Stimulated activated CD8-positive, alpha-beta memory T cell treated with anti-CD3 and anti-CD28 coated beads, Interleukin-7, amount 100 ng/mL, for 24 hours (primary cell): ENCODE data around the gene FRMD4A.

ENCODE experiments used
- DNase-seq: peaks from one replicate; pipeline ENCODE4 v3.0.0-alpha.2; 2020; ENCODE audit warnings: low read depth

The FRMD4A gene

DNA sequence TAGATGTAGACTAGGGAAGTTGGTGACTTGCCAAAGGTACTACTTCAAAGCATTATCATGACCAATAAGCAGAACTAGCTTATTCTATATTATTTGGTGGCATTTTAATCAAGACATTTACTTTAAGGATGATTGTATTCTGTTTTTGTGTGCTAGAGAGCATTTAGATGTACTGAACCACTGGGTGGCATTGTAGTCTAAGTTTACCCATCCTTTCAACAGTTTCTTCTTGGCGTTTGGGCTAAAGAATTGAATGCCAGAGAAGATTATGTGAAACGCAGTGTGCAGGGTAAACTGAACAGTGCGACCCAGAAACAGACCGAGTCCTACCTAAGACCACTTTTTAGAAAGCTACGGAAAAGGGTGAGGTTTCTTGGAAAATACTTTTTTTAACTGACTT, 717.2 kb downstream of the FRMD4A start:
- DNase-seq: no peak

DNA sequence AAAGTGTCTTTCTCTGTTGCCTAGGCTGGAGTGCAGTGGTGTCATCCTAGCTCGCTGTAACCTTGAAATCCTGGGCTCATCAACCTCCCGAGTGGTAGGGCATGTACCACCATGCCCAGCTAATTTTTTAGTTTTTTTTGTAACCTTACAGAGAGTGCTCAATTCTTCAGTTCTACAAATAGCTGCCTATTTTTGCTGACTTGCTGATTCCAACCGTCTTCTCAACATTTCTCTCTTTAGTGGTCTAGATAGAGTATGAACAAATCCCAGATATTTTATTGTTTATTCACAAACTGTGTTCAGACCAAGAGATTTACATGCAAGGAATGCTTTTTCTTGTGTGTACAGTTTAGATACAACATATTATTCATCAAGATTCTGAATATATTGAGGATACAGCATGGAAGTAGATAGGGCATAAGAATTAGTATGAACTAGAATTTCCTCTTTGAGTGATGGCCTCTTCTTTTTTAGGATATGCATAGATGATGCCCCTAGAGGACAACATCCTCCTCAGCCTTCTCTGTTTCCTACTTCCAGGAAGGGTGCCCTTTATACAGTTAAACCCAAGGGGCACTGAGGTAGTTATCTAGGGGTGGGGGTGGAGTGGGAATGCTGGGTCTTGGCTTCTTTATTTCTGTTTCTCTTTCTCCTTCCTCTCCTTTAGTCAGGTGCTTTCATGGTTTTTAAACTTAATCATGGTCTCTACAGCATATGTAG, 717.9 kb downstream of the FRMD4A start:
- no peak for DNase-seq

DNA sequence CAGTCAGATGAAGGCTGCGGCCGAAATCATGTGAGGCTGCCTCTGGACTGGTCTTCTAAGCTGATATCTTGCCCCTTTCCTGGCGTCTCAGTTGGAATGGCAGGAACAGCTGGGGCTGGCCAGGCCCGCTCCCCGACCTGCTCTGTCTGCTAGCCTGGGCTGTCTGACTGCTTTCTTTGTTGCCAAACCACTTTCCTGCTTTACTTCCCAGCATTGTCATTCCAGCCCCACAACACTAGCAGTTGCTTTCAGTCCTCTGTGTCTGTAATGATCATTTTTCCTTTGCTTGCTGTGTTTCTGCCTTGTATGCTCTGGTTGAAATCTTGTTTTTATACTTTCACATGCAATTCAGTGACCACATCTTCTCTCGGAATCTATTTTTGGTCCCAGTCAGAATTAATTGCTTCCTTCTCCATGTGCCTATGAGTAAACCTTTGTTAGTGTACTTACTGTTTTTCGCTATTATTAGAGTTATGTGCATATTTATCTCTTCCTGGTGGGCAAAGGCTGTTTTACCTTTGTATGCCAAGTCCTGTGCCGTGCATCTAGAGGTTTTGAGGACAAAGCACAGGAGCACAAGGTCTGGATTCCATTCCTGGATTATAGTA, 722.4 kb downstream of the FRMD4A start:
- no peak for DNase-seq

DNA sequence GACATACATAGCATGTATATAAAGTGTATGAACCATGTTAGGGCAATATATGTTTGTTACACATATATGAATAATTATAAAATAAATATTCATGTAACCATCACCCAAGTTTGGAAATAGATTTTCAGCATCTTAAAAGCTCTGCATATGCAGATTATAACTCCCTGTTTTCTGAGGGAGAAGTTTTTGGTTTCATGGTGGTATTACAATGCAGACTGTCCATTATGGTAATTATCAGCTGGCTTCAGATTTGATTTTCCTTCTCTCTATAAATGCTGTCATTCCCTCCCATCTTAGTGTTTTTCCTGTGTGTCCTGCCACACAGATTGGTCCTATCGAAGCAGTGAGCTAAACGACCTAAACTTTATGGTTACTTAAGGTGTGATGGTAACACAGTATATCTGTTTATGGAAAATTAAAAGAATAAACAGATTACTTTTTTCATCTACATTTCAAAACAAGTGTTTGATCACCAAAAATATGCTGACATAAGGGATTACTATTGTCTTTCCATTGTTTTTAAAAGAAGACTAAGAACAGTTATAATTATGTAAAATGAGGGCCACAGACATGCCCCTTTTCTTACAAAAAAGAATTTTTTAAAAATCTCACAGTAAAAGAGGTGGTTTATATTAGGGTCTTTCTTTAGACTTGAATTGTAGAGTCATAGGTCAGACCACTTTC, 726.2 kb downstream of the FRMD4A start:
- DNase-seq: no peak

DNA sequence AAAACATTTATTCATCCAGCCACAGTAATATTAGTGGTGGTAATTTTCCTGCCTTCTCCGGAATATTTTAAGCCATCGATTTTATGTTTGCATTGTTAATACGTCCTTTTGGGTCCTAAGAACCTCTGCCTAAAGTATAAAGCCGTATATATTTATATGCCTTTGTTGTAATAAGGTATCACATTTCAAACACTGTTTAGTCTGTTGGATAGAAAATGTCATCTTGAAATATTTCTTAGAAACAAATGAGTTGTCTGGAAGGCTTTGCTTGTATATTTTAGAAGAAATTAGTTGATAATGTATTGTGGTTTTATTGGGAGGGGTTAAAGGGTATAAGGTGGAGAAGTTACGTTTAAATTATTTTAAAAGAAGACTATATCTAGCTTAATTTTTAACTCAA, 732.8 kb downstream of the FRMD4A start:
- no peak for DNase-seq

DNA sequence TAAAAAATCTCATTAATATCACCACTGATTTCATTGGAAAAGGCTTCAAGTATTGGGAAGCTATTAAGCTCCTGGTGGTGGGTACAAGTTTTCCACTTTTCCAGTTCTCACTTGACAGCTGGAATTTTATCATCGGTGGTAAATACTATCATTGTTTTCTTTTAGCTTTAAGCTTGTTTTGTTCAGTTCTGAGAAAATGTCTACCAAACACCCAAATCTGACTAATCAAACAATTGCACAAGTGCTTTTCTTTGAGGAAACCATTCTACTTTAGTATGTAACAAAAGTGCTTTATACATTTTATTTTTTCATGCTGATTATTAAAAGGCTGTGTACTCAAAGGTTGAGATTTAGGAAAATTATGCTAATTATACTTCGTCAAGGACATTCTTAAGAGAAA, 736.1 kb downstream of the FRMD4A start:
- DNase-seq: no peak
